Uterus (tissue), 2 donors: ENCODE results near the gene RANBP17.

Experiments
- POLR2A ChIP-seq, 2 donors: fragments of 450-650 bp; IDR thresholded peaks; one replicate each; pipeline ENCODE4 v1.6.1; 2016; ENCODE audit warnings: antibody characterized with exemption in 2 of 2, mild to moderate bottlenecking in 1 of 2, moderate library complexity in 1 of 2
- TF ChIP-seq, protein P1 (sequence below), 4 experiments: fragments of 200-600 bp in 2 of 4; fragments of 450-650 bp in 2 of 4; sonication (generic) in 2 of 4; IDR thresholded peaks; one replicate each; pipeline ENCODE4 v1.5.1; 2016 to 2019; ENCODE audit warnings: antibody characterized with exemption in 4 of 4, mild to moderate bottlenecking in 2 of 4, moderate library complexity in 1 of 4

DNA sequence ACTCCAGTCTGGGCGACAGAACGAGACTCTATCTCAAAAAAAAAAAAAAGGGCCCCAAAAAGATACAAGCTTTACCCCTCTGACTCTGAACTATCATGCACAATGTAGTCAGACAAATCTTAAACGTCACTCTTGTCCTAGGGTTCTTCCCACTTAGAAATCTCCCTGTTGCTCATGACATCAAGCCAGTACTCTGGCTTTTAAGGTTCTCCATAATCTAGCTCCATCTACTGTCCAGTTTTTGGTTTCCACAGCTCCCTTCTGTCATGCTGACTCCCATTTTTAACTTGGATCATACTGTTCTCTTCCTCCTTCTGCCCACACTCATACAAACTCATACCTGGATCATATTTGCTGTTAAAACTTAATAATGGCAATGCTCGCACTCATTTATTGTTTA lies 290.6 kb downstream of the RANBP17 start:
- TF ChIP-seq, protein P1, sequence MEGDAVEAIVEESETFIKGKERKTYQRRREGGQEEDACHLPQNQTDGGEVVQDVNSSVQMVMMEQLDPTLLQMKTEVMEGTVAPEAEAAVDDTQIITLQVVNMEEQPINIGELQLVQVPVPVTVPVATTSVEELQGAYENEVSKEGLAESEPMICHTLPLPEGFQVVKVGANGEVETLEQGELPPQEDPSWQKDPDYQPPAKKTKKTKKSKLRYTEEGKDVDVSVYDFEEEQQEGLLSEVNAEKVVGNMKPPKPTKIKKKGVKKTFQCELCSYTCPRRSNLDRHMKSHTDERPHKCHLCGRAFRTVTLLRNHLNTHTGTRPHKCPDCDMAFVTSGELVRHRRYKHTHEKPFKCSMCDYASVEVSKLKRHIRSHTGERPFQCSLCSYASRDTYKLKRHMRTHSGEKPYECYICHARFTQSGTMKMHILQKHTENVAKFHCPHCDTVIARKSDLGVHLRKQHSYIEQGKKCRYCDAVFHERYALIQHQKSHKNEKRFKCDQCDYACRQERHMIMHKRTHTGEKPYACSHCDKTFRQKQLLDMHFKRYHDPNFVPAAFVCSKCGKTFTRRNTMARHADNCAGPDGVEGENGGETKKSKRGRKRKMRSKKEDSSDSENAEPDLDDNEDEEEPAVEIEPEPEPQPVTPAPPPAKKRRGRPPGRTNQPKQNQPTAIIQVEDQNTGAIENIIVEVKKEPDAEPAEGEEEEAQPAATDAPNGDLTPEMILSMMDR (IDR thresholded peaks at IDR 0.05): no peak
- no peak for TF ChIP-seq POLR2A (IDR thresholded peaks at IDR 0.05)
